Measurements from ENCODE around the gene KIF22.

The KIF22 gene

GRCh38 chr16:29837841-29838240, 47.3 kb downstream of the KIF22 start:
- H3K4me3 ChIP-seq (IDR thresholded peaks at IDR 0.05; ENCODE audit: insufficient read depth, low read depth, low read length), result no peak overlapping the region
- no peaks in the 10 kb centered on the region for H3K27me3 ChIP-seq (ENCODE audit: insufficient read depth, low read depth)
- no peak overlapping the region for H2AFZ ChIP-seq (ENCODE audit: low read depth)
- no peaks in the 10 kb centered on the region for H3K36me3 ChIP-seq (ENCODE audit: insufficient read depth)
- H3K4me2 ChIP-seq, result no peak overlapping the region
- TF ChIP-seq CTCF (conservative IDR thresholded peaks at IDR 0.05; ENCODE audit: low read depth, low read length), result no peak
- H3K4me1 ChIP-seq (ENCODE audit: low read depth, poor library complexity, severe bottlenecking), result no peaks in the 10 kb centered on the region
- no peaks in the 10 kb centered on the region for H4K20me1 ChIP-seq (ENCODE audit: insufficient read depth)
- no peaks in the 10 kb centered on the region for H3K79me2 ChIP-seq (ENCODE audit: insufficient read depth, low read depth)
- H3K27ac ChIP-seq, result no peak overlapping the region
- no peak overlapping the region for H3K9ac ChIP-seq

GRCh38 chr16:29839822-29840221, 49.3 kb downstream of the KIF22 start:
- no peak overlapping the region for H3K4me2 ChIP-seq
- H3K36me3 ChIP-seq (ENCODE audit: insufficient read depth), result no peaks in the 10 kb centered on the region
- H3K4me1 ChIP-seq (ENCODE audit: low read depth, poor library complexity, severe bottlenecking), result no peaks in the 10 kb centered on the region
- TF ChIP-seq CTCF (conservative IDR thresholded peaks at IDR 0.05; ENCODE audit: low read depth, low read length), result no peak
- no peaks in the 10 kb centered on the region for H3K27me3 ChIP-seq (ENCODE audit: insufficient read depth, low read depth)
- no peak overlapping the region for H3K9ac ChIP-seq
- no peak overlapping the region for H3K4me3 ChIP-seq (IDR thresholded peaks at IDR 0.05; ENCODE audit: insufficient read depth, low read depth, low read length)
- H3K79me2 ChIP-seq (ENCODE audit: insufficient read depth, low read depth), result no peaks in the 10 kb centered on the region
- H4K20me1 ChIP-seq (ENCODE audit: insufficient read depth), result no peaks in the 10 kb centered on the region
- no peak overlapping the region for H3K27ac ChIP-seq
- no peak overlapping the region for H2AFZ ChIP-seq (ENCODE audit: low read depth)

- H2AFZ ChIP-seq (ENCODE audit: low read depth), result no peak overlapping the region
- H4K20me1 ChIP-seq (ENCODE audit: insufficient read depth), result no peaks in the 10 kb centered on the region
- H3K4me3 ChIP-seq (IDR thresholded peaks at IDR 0.05; ENCODE audit: insufficient read depth, low read depth, low read length), result no peak overlapping the region
- no peak overlapping the region for H3K9ac ChIP-seq
- no peaks in the 10 kb centered on the region for H3K27me3 ChIP-seq (ENCODE audit: insufficient read depth, low read depth)
- H3K4me1 ChIP-seq (ENCODE audit: low read depth, poor library complexity, severe bottlenecking), result no peaks in the 10 kb centered on the region
- H3K27ac ChIP-seq, result no peak overlapping the region
- no peak for TF ChIP-seq CTCF (conservative IDR thresholded peaks at IDR 0.05; ENCODE audit: low read depth, low read length)
- H3K4me2 ChIP-seq, result no peak overlapping the region
- H3K79me2 ChIP-seq (ENCODE audit: insufficient read depth, low read depth), result no peaks in the 10 kb centered on the region
- H3K36me3 ChIP-seq (ENCODE audit: insufficient read depth), result no peaks in the 10 kb centered on the region
Observed at GRCh38 chr16:29840240-29840639, 49.7 kb downstream of the KIF22 start.

- Histone ChIP-seq H4K20me1 (ENCODE audit: insufficient read depth) (no peaks in the 10 kb centered on the region), H3K4me2 (no peak overlapping the region), H3K27me3 (ENCODE audit: insufficient read depth, low read depth) (no peaks in the 10 kb centered on the region), H3K4me3 (IDR thresholded peaks at IDR 0.05; ENCODE audit: insufficient read depth, low read depth, low read length) (no peak overlapping the region), H2AFZ (ENCODE audit: low read depth) (no peak overlapping the region), H3K27ac (no peak overlapping the region), H3K4me1 (ENCODE audit: low read depth, poor library complexity, severe bottlenecking) (no peaks in the 10 kb centered on the region), H3K9ac (no peak overlapping the region), H3K79me2 (ENCODE audit: insufficient read depth, low read depth) (no peaks in the 10 kb centered on the region), H3K36me3 (ENCODE audit: insufficient read depth) (no peaks in the 10 kb centered on the region)
- no peak for TF ChIP-seq CTCF (conservative IDR thresholded peaks at IDR 0.05; ENCODE audit: low read depth, low read length)
Observed at GRCh38 chr16:29841631-29842030, 51.1 kb downstream of the KIF22 start.

All from KMS-11 (cell line).